Gastroesophageal sphincter (tissue), 3 donors: ENCODE measurements around the gene KRTAP10-12.

Experiments used
- CTCF ChIP-seq, 4 experiments: fragments of 200-600 bp in 2 of 4; fragments of 450-650 bp in 2 of 4; sonication (generic) in 1 of 4; IDR thresholded peaks; one replicate each; pipeline ENCODE4 v1.5.1; 2017 to 2019; ENCODE audit warnings: antibody characterized with exemption in 4 of 4, mild to moderate bottlenecking in 2 of 4, moderate library complexity in 2 of 4
- POLR2A ChIP-seq, 2 donors: fragments of 450-650 bp; IDR thresholded peaks; one replicate each; pipeline ENCODE4 v1.6.1; 2017; ENCODE audit warnings: antibody characterized with exemption in 2 of 2, mild to moderate bottlenecking in 2 of 2, moderate library complexity in 1 of 2
- POLR2AphosphoS5 ChIP-seq: sonication (generic); formaldehyde crosslinking; IDR thresholded peaks from one replicate; pipeline ENCODE4 v1.6.1; 2017; ENCODE audit warnings: antibody characterized with exemption

GRCh38 chr21:44656868-44657267 lies 40.1 kb upstream of the KRTAP10-12 start:
- TF ChIP-seq POLR2A (IDR thresholded peaks at IDR 0.05) = no peak
- TF ChIP-seq CTCF (IDR thresholded peaks at IDR 0.05) = no peak
- no peak for TF ChIP-seq POLR2AphosphoS5
